GM12872 (cell line): ENCODE results near the gene CHST12.

Experiments
- CTCF ChIP-seq: IDR thresholded peaks from 3 replicates; pipeline ENCODE4 v1.5.1; 2011; ENCODE audit warnings: low read depth, mild to moderate bottlenecking, low read length, moderate library complexity; ENCODE audit not compliant: insufficient read depth

CHST12 gene

DNA sequence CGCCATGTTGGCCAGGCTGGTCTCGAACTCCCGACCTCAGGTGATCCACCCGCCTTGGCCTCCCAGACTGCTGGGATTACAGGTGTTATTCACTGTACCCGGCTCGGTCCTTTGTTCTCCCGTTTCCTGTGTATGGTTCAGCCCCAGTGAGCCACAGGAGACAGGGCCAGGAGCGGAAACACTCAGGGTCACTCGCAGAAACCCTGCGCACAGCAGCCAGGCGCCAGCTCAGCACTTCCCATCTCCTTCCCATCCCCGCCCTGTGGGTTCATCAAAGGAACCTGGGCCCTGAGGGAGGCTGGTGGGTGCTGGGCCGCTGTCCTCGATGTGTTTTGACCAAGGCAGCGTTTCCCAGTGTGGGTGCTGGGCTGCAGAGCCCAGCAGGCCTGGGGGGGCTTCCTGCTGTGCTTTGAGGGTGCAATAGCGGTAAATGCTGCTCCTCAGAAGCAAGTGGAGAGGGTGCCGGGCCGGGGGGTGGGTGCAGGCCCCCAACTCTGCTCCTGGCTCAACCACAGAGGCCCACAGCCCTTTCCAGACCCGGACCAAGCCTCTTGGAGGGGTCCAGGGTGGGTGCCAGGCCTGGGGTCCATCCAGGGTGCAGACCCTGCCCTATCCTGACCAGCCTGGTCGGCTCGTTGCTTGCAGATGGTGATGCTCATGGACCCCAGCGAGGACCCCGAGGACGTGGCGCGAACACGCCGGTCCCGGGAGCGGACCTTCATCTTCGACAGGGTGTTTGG lies 15.3 kb upstream of the CHST12 start:
- no peak for TF ChIP-seq CTCF

DNA sequence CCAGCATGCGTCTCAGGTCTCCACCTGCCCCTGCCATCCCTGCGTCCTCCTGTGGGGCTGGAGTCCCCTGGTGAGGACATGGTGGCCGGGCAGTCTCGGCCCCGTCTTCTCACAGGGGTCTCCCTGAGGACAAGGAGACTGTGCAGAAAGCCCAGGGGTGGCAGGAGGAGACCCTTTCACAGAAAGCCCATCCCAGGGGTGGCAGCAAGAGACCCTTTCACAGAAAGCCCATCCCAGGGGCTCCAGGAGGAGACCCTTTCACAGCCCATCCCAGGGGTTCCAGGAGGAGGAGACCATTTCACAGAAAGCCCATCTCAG lies 14.8 kb upstream of the CHST12 start:
- TF ChIP-seq CTCF: no peak

DNA sequence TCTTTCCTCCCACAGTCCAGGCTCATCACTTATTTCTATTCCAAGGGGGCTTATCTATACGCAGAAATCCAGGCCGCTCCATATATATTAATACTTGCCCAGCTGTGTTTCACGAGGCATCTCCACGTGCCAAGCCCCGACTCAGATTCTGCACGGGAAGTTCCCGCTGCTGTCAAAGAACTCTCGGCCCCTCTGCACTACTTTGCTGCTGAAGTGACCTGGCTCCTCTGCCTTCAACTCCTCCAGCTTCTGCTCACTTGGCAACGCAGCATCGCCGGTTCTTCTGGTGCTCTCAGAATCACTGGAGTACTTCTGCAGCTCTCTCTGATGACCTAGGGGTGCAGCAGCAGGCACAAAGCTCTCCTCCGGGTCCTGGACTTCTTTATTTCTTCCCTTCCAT lies 9.7 kb upstream of the CHST12 start:
- no peak for TF ChIP-seq CTCF

GRCh38 chr7:2394566-2395082 lies 8.8 kb upstream of the CHST12 start:
- TF ChIP-seq CTCF: no peak

- no peak for TF ChIP-seq CTCF
Observed at GRCh38 chr7:2398506-2398905, 4.9 kb upstream of the CHST12 start.

DNA sequence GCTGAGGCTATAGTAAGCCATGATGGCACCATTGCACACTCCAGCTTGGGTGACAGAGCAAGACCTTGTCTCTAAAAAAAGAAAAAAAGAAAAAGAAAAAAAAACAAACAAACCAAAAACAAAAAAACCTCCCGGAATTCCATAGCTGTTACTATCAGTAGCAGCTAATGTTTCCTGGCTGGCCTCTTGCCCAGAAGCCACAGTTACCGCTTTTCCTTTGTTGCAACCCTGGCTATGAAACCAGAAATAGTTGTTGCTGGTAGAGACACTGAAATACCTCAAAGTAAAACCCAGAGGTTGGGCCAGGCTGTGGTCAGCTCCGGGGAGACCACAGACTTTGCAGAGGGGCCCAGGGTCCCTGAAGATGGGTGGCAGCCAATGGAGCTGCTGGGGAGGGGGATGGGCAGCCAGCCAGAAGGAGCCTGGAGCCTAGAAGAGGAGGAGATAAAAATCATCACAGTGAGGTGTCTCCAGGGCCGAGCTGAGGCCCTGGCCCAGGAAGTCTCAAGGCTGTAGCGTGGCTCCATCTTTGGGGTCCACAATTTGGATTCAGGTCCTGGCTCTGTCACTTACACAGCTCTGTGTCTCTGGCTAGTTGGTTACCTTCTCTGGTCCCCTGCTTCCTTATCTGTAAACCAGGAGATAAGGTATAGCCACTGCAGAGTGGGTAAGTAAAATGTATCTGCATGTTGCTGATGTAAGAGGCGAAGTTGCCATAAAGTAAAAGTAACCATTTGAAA lies 3.4 kb upstream of the CHST12 start:
- TF ChIP-seq CTCF: no peak

DNA sequence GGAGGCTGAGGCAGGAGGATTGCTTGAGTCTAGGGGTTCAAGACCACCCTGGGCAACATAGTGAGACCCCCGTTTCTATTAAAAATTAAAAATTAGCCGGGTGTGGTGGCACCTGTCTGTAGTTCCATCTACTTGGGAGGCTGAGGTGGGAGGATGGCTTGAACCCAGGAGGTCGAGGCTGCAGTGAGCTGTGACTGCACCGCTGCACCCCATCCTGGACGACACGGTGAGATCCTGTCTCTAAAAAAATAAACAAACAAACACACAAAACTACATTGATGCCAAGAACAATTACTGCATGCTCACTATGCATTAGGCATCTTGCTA lies 761 bp upstream of the CHST12 start:
- TF ChIP-seq CTCF: no peak
